Measurements from ENCODE around the gene EYS. TPM values are rescaled to one million over a fixed set of nuclear protein-coding genes. Genes with fewer than 3 reads are reported as not detected.

The EYS gene
- total RNA-seq, 1 experiment from 2014 or later, result not detected

DNA sequence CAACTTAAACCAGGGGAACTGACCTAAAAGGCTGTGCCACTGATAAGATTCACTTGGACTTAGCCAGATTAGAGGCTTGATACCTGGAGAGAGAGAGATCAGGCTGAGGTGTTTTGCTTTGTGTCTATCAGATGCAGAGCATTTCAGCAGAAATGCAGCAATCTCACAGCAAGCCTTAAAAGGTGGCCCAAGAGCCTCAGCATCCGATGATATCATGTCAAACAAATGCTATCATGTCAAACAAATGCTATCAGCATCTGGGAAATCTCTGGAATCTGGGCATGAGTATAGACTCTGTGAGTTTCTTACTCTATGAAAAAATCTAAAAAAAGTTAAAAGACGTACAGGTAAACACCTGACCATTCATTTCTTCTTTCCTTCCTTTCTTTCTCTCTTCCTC lies 718.9 kb downstream of the EYS start:
- no peak for DNase-seq (ENCODE audit: extremely low read depth, low read depth)

- no peak for DNase-seq (ENCODE audit: extremely low read depth, low read depth)
Measured at GRCh38 chr6:64987066-64987465, 720.0 kb downstream of the EYS start.

DNA sequence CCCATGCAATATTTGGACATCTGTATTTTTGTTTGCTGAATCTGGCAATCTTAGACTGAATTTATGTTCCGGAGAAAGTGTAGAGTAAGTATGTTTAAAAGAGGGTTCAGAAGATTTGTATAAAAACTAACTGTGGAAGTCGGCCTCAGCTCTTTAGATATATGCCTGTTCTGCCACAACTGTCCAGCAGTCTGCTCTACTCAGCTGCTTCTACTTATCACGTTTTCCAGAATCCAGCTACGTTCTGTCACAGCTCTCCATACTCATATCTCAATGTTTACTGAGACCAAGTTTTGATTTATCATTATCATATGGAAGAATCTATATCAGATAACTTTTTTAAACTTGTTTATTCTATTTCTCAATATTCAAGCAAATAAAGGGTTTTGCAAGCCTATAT lies 721.3 kb downstream of the EYS start:
- no peak for DNase-seq (ENCODE audit: extremely low read depth, low read depth)

GRCh38 chr6:64984948-64985347 lies 722.1 kb downstream of the EYS start:
- peak; percentile 4 for DNase-seq (ENCODE audit: extremely low read depth, low read depth)

DNA sequence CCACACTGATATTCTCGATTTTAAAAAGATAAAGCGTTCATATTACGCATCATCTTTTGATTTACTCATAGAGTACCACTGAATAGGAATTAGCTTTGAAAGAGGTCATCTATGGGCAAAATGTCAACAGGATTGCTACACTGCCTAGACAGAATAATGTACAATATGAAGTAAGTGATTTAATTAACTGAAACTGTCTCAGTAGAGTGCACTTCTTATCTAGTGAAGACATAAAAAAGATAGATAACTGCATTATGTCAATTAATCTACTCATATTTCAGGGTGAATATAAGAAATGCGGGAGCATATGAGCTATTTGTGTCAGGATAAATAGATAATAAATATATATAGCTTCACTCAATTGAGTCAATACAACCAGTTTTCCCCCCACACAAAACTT lies 723.9 kb downstream of the EYS start:
- no peak for DNase-seq (ENCODE audit: extremely low read depth, low read depth)

DNA sequence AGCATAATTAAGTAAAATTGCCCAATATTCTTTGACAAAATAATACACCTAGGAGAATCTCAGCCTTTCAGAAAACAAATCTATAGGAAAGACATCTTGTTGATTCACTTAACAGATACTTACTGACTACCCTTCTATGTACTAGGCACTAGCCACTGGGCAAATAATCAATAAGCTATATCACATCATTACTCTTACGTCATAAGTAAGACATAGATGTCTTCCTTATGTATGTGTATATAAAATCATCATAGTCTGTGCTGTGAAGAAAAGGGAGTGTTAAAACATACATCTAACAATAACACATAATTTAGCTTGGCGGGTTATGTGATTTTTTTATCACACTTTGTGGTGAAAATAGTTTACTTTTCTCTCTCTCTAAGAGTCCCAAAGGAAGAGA lies 733.9 kb downstream of the EYS start:
- no peak for DNase-seq (ENCODE audit: extremely low read depth, low read depth)

- DNase-seq (ENCODE audit: extremely low read depth, low read depth), result no peak
Measured at GRCh38 chr6:64969139-64969538, 737.9 kb downstream of the EYS start.

GRCh38 chr6:64955435-64955848 lies 751.6 kb downstream of the EYS start:
- DNase-seq (ENCODE audit: extremely low read depth, low read depth), result no peak

DNA sequence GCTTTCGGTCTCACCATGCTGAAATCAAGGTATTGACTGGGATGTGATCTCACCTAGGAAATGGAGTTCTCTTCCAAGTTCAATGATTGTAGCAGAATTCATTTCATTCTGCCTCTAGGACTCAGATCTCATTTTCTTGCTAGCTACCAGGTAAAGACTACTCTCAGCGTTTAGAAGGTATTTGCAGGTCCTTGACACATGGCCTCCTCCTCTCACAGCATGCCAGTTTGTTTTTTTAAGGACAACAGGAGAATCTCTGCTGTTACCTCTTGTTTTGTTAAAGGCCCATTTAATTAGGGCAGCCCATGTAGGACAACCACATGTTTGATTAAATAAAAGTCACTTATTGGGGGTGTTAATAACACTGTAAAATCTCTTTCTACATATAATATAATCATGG lies 757.8 kb downstream of the EYS start:
- no peak for DNase-seq (ENCODE audit: extremely low read depth, low read depth)

DNA sequence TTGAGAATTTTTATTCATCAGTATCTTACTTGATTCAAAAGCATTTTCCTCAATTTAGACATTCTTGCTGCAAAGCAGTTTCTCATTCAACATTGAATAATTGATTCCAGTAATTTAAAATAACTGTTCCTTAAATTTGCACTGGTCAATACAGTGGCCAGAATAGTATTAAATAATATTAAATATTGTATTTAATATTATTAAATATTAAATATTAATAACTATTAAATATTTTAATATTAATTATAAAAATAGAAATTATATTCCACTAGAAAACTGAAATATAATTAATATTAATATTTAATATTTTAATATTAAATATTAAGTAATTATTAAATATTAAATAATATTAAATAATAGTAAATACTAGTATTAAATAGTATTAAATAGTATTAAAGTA lies 758.8 kb downstream of the EYS start:
- DNase-seq (ENCODE audit: extremely low read depth, low read depth), result no peak

DNA sequence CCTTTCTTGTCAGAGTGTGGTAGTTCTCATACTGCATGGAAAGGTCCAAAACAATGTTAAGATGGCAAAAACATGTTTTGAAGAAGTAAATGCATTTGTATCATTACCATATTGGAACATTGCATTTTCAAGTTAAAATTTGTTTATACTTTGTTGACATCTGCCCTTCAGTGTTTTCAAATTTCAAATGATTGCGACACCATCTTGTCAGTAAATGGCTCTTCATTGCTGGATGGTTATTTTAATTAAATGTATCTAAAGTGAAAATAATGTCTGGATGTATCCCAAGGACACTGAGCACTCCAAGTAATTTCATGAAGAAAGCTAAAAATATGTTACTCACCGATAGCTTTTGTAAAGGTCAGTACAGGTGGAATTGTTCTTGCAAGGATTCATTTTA lies 761.6 kb downstream of the EYS start:
- no peak for DNase-seq (ENCODE audit: extremely low read depth, low read depth)

- DNase-seq (ENCODE audit: extremely low read depth, low read depth), result no peak
Measured at GRCh38 chr6:64932486-64932885, 774.5 kb downstream of the EYS start.

DNA sequence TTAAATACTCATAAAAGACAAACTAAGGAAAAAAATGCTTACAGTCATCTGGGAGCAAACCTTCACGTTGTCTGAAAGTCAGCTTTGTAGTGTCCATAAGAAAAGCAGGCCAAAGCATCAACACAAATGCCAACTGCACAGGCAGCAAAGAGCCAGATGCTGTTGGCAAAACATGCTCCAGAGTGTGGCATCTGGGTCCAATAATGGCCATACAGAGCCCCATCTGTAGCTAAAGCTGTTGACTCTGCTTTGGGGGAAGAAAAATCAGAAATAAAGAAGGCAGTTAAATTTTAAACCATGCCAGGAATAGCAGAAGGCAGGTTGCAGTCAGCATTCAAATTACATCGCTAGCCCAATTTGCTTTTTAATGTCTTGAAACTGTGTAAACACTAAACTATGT lies 776.3 kb downstream of the EYS start:
- DNase-seq (ENCODE audit: extremely low read depth, low read depth), result no peak

DNA sequence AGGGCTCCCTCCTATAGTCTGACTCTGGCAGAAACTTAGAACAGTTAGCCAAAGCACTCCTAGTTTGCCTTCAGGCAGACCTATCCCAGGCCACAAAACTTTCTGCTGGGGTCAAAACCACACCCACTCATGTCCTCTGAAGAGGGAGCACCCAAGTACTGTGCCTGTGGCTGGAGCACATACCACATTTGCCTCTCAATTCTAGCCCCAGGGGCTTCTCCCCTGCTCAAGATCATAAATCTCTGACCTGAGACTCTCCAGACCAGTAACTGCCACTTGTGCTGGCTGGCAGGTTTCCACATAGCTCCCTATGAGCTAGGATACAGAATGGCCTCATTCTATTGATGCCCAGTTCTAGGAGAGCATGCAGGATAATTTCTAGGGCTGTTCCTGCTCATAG lies 781.0 kb downstream of the EYS start:
- DNase-seq (ENCODE audit: extremely low read depth, low read depth), result no peak

DNA sequence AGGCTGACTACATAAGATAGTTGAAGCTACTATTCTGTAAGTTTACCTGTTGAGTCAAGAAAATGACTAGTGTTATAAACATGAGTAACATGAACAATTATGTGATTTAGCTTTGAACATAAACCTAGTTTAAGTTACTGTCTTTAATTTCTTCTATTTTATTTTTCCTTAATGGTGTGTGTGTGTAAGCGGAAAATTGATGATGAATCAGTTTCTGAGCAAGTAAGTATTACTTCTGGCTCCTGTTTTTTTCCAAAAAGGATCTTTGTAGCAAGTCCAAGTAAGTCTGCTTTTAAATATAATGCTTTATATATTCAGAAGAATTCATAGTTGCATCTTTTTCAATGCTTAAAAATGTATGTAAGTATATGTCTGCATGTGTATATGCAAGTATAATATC lies 786.8 kb downstream of the EYS start:
- no peak for DNase-seq (ENCODE audit: extremely low read depth, low read depth)

DNA sequence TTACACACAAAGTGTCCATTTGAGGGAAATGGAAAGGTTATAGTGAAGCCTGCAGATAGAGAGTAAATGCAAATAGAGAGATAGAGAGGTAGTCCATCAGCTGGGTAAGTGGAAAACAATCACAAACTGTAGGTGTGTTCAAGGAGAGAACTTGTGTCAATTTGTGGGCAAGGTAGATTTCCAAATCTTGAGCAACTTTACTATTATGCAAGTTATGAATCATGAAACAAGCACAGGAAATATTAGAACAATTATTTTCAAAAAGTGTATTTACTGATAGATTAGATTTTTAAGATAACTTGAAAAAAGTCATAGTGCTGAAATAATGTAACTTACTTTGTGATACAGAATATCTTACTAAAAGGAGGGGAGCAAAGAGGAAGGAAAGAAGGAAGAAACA lies 792.9 kb downstream of the EYS start:
- no peak for DNase-seq (ENCODE audit: extremely low read depth, low read depth)

DNA sequence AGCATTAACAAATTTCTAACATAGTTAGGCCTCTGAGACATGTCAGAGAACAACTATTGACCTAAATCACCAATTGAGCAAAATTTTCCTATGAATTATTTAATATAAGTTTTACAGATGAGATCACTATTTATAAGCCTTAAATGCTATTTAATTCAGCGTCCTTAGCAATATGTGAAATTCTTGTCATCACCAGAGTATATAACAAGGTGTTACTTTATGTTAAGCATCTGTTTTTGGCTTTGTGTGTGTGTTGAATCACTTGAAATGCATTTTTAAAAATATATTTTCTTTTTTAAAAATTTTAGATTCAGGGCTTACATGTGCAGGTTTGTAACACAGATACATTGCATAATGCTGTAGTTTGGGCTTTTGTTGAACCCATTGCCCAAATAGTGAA lies 794.1 kb downstream of the EYS start:
- no peak for DNase-seq (ENCODE audit: extremely low read depth, low read depth)

DNA sequence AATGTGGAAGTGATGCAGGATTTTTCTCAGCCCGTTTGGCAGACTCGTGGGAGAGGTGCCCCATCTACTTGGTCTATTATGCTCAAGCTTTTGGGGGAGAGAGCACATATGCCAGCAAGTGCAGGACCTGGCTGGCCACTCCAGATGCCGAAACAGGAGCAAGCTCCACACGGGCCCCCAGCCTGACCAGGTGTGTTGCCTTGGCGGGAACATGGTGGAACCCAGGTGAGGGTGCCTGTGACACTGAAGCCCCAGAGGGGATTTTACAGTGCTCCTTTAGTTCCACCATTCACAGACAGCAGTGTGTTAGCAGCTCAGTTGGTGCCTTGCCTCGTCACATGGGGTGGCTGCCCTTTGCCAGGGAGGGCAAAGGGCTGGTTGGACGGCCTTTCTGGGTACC lies 798.9 kb downstream of the EYS start:
- DNase-seq (ENCODE audit: extremely low read depth, low read depth), result no peak

DNA sequence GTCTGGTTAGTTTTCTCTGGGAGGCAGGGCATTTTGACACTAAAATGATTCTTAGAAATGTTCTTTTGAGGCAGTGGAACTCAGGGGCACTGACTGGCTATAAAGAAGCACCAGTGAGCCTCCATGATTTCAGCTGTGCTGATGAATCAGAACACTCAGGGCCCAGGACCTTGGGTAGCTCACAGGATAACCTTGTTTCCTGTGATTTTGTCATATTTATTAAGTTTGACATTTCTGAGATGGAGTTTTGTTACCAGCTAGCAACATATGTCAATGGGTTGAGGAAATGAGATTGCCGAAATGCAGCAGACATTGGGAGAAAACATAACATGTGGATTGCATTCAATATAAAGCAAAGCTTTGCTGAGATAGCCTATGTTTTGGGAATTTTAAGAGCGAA lies 802.4 kb downstream of the EYS start:
- no peak for DNase-seq (ENCODE audit: extremely low read depth, low read depth)

- no peak for DNase-seq (ENCODE audit: extremely low read depth, low read depth)
Measured at GRCh38 chr6:64902596-64902995, 804.4 kb downstream of the EYS start.

- no peak for DNase-seq (ENCODE audit: extremely low read depth, low read depth)
Measured at GRCh38 chr6:64896939-64897338, 810.1 kb downstream of the EYS start.

GRCh38 chr6:64895945-64896344 lies 811.1 kb downstream of the EYS start:
- DNase-seq (ENCODE audit: extremely low read depth, low read depth), result no peak

DNA sequence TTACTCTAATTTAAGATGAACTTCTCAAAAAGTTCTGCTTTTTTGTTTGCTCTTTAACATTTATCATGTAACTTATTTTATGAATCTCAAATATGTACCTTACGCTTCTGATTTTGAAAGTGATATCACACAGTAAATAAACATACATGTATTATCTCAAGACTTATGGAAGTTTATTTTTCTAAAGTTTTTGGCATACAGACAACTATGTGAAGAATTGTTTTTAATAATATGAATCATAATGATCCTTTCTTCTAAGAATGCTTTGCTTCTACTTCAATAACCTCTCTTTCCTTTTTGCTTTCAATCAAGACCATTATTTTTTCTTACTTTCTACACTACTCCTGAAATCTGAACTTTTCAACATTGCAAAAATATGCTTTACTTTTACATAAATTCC lies 816.4 kb downstream of the EYS start:
- DNase-seq (ENCODE audit: extremely low read depth, low read depth), result no peak

DNA sequence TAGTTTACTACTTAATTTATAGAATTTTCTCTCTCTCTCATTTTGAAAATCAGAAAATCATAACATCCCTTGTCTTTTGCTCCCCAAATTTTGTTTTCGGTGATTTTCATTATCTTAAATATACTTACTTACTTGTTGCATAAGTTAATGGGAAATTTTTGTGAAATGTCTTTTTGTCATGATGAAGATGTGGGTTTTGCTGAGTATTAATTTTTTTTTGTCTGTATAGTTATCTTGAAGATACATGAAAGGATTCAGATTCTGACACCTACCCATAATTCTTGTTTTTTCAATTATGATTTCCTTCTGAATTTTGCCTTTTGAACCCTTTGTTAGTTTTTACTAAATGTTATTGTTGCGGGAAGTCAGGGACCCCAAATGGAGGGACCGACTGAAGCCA lies 817.9 kb downstream of the EYS start:
- DNase-seq (ENCODE audit: extremely low read depth, low read depth), result no peak
